Measurements from ENCODE around the gene FCHSD2.
"Not testable (repeated sequence)": the region's sequence is repeated elsewhere in the genome, so short reads cannot be mapped to it uniquely, and the experiment has no call there.

FCHSD2 gene

DNA sequence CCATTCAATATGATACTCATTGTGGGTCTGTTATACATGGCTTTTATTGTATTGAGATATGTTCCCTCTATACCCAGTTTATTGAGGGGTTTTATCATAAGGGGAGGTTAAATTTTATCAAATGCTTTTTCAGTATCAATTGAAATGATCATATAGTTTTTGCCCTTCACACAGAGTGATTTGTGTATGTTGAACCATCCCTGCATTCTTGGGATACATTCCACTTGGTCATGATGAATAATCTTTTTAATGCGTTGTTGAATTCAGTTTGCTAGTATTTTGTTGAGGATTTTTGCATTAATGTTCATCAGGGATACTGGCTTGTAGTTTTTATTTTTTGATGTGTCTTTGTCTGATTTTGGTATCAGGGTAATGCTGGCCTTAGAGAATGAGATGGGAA is 229.9 kb downstream of the FCHSD2 start:
- DNase-seq = no peak

DNA sequence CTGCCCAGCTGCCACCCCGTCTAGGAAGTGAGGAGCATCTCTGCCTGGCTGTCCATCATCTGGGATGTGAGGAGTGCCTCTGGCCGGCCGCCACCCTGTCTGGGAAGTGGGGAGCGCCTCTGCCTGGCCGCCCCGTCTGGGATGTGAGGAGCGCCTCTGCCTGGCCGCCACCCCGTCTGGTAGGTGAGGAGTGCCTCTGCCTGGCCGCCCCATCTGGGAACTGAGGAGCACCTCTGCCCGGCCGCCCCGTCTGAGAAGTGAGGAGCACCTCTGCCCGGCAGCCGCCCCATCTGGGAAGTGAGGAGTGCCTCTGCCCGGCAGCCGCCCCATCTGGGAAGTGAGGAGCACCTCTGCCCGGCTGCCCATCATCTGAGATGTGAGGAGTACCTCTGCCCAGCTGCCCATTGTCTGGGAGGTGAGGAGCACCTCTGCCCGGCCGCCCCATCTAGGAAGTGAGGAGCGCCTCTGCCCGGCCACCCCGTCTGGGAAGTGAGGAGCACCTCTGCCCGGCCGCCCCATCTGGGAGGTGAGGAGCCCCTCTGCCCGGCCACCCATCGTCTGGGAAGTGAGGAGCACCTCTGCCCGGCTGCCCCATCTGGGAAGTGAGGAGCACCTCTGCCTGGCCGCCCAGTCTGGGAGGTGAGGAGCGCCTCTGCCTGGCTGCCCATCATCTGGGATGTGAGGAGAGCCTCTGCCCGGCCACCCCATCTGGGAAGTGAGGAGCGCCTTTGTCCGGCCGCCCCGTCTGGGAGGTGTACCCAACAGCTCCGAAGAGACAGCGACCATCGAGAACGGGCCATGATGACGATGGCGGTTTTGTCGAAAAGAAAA is 232.3 kb downstream of the FCHSD2 start:
- not testable (repeated sequence) for DNase-seq

DNA sequence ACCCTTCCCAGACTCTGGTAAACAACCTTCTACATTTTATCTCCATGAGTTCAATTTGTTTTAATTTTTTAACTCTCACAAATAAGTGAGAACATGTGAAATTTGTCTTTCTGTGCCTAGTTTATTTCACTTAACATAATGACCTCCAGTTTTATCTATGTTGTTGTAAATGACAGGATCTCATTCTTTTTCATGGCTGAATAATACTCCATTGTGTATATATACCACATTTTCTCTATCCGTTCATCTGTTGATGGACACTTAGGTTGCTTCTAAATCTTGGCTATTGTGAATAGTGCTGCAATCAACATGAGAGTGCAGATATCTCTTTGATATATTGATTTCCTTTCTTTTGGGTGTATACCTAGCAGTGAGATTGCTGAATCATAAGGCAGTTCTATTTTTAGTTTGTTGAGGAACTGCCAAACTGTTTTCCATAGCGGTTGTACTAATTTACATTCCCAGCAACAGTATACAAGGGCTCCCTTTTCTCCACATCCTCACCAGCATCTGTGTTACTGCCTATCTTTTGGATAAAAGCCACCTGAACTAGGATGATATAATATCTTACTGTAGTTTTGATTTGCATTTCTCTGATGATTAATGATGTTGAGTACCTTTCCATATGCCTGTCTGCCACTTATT is 234.0 kb downstream of the FCHSD2 start:
- DNase-seq = no peak

DNA sequence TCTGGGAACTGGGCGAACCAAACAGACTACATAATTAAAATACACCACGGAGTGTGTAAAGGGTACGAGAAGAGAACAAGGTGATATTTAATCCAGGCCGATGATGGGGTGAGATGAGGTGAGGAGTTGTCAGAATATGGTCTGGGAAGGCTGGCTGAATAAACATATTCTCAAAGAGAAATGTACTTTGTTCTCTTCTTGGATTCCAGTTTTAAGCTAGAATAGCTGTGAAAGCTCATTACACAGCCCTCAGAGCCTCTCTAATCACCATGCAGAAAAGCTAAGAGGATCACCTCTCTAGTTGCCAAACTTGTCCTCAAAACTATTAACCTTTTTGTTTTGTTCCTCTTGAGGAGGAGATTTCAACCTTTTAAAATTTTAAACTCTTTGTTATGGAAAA is 238.1 kb downstream of the FCHSD2 start:
- DNase-seq = no peak

DNA sequence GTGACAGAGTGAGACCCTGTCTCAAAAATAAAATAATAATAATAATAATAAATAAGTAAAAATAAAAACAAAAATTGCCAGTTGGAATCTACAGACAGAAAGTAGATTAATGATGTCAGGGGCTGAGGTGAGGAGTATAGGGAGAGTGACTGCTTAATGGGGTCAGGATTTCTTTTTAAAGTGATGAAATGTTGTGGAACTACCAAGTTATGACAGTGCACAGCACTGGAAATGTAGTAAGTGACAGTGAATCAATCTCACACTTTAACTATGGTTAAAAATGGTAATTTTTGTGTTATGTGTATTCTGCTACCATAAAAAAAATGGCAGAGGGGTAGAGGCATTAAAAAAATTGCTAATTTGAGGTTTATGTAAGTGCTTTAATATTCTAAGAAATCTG is 240.7 kb downstream of the FCHSD2 start:
- no peak for DNase-seq

DNA sequence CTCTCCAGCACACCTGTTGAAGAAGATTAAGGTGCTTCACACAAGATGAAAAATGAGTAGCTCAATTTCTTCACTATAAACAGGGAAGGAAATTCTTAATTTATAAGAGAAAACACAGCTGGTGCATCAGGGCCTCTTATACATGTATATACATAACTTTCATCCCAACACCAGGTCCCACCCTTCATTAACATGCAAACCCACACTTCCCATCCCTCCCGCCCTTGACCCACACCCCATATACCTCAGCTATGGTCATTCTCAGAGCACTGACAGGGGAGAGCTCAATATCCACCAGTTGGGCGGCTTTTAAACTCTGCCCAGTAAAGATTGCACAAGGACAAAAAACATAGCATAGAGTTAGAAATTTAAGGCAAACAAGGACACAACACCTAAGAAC is 242.1 kb downstream of the FCHSD2 start:
- DNase-seq = no peak

DNA sequence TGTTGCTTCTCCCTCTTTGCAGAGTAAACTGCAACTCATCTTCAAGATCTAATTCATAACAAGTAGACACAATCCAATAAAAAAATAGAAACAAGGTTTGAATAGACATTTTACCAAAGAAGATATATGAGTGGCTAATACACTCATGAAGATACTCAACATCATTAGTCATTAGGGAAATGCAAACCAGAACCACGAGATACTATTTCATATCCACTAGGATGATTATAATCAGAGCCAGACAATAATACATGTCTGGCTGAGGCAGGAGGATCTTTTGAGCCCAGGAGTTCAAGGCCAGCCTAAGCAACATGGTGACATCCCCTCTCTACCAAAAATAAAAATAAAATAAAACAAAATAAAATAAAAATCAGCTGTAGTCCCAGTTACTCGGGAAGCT is 242.9 kb downstream of the FCHSD2 start:
- no peak for DNase-seq

DNA sequence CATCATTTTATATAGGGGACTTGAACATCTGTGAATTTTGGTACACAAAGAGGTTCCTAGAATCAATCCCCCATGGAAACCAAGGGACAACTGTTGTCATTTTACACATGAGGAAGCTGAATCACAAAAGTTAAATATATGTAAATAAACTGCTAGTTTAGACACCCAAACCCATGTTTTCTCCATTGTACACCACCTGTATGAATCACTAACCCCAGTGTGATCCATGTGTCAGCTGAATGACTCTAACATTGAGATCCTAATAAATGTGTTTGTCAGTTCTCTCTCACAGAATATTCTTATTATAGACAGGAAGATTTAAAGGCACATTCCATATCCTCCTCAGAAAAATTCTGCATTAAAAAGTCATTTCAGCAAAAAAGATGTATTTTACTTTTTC is 244.6 kb downstream of the FCHSD2 start:
- no peak for DNase-seq

DNA sequence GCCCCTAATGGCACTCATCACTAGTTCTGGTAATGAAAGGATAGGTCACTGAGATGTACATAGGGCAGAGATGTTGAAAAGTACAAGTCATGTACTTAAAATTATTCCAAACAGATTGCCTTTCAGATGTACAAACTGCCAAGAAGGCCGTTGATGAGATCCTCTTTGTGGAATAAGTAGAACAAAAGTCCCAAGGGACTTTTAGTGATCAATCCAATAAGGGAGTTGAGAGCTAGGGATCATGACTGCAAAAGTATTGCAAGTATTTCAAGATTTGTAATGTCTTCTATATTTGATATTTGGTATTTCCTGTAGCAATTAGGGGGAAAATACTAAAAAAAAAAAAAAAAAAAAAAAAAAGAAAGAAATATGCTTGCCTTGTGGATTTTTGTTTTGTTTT is 245.7 kb downstream of the FCHSD2 start:
- no peak for DNase-seq

DNA sequence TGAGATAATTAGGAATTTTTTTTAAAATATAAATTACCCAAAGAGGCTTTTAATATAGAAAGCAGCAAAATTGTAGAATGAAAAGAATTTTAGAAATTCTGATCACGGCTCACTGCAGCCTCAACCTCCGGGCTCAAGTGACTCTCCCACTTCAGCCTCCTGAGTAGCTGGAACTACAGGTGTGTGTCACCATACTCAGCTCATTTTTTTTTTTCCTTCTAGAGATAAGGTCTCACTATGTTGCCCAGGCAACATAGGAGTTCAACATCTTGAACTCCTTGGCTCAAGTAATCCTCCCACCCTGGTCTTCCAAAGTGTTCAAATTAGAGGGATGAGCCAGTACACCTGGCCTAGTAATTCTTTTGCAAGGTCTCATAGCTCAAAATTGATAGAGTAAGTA is 251.2 kb downstream of the FCHSD2 start:
- no peak for DNase-seq

DNA sequence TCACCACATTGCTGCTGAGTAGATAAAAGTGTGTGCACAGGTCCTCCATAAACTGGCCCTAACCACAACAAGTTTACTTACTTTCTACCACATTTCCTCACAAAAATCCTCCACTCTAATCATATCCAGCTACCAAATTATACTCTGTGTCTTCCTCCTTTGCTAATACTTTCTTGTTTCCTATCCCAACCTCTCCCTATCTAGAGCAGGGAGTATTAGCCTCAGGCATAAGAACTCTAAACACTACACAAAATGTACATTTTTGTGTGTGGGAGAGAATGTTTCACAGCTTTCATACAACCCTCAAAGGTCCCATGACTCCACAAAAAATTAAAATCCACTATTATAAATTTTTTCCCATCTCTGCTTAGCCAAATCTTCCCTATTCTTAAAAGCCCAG is 255.5 kb downstream of the FCHSD2 start:
- DNase-seq = no peak

DNA sequence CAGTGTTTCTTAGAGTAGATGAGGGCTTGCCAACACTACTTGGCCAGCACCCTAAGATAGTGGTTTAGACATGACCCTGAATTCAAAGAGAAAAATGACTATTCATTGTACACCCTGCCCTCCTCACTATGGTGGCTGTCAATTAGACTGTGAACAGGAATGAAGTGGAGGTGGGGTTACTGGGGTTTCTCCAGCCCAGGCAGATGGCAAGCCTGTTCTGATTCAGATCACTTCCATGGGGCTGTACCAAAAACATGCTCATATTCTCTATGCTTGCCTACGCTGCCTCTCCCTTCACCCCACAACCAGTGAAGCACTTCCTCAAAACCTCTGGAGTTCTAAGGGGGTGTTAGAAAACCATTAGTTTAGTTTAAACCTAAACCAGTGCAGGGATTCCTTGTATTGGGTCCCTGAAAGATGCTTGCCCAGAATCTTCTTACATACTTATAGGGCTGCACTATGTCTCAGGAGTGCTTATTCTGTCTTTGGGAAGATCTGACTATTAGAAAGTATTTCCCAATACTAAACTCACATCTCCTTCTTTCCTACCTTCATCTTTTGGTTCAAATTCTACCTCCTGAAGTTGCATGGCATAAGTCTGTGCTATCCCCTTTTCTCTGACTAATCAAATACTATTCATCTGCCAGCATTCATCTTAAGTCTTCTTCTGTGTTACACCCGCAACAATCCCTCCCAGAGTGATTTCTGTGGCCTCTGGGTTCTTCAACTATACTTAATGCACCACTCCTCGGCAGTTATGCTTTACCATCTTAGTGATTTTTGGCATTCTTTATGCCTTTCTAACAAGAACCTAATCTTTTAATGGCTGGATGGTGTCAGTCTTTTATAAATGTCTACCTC is 256.1 kb downstream of the FCHSD2 start:
- no peak for DNase-seq

DNA sequence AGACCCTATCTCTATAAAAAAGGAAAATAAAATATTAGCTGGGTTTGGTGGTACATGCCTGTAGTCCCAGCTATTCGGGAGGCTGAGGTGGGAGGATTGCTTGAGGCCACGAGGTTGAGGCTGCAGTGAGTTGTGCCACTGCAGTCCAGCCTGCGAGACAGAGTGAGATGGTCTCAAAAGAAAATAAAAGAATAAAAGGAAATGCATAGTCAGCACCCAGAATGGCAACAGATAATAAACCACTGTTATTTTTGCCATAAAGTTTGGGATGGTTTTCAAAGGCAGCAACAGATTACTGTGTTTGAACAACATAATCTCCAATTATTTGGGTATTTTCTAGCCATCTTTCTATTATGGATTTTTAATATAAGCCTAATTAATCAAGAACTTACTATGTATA is 266.0 kb downstream of the FCHSD2 start:
- DNase-seq = no peak

DNA sequence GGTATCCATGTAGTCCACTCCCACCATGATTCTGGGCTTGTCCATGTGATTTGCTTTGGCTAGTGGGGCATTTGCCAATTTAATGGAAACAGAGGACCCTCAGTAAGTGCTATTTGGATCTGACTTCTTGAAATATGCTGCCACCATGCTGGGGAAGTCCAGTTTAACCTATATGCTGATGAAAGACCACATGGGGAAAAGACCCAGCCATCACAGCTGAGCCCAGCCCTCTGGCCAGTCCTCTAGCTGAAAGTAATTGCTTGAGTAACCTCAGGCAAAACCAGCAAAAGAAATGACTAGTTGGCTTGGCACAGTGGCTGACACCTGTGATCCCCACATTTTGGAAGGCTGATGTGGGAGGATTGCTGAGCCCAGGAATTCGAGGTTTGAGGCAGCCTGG is 266.4 kb downstream of the FCHSD2 start:
- no peak for DNase-seq

DNA sequence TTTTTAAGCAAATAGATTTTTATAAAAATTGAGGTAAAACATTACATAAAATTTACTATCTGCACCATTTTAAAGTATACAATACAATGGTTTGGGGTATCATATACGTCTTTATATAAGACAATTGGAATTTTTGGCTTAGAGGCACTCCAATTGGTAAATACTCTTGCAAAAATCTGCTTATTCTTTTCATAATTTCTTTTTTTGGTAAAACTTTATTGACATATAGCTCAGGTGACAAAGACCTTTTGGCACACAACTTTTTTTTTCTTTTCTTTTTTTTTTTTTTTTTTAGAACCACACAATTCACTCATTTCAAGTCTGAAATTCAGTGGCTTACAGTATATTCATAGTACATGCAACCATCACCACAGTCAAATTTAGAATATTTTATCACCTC is 270.1 kb downstream of the FCHSD2 start:
- no peak for DNase-seq

DNA sequence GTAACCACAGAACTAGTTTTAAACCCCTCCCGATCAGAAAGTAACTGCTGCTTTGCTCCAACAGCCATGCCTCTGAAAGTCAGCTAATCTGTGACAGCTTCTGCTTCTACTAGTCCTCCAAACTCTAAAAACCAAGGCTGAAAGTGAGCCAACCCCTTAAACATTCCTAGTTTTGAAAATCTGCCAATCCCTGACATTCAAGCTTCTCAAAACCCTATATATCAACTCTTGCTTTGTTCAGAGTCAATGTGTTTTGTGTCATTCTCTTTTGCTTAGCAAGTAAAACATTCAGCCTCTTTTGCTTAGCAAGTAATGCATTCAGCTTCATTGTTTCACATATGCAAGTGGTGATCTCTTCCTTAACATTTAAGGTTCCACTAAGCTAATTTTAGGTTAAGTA is 271.0 kb downstream of the FCHSD2 start:
- DNase-seq = no peak

DNA sequence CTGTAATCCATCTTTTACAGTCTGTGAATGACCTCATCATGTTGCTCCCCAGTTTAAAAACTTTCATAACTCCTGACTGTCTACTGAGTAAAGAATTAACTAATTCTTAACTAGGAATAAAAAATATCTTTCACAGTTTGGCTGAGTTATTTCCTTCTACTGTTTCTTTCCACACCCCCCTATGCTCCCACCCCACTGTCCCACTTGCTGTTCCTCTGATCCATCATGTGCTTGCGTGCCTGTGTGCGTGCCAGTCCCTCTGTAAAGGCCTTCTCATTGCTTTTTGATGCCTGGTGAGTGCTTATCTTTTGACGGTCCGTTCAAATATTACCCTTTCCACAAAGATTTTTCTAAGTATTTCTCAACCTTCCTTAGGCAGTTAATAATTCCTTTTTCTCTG is 272.3 kb downstream of the FCHSD2 start:
- no peak for DNase-seq

DNA sequence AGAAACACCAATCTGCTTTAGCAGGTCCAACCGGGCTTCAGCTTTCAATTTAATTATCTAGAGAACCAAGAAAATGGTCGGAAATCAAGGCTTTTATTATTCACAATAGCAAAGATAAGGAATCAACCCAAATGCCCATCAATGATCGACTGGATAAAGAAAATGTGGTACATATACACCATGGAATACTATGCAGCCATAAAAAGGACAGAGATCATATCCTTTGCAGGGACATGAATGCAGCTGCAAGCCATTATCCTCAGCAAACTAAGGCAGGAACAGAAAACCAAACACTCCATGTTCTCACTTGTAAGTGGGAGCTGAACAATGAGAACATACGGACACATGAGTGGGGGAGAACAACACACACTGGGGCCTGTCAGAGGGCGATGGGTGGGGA is 274.1 kb downstream of the FCHSD2 start:
- no peak for DNase-seq

DNA sequence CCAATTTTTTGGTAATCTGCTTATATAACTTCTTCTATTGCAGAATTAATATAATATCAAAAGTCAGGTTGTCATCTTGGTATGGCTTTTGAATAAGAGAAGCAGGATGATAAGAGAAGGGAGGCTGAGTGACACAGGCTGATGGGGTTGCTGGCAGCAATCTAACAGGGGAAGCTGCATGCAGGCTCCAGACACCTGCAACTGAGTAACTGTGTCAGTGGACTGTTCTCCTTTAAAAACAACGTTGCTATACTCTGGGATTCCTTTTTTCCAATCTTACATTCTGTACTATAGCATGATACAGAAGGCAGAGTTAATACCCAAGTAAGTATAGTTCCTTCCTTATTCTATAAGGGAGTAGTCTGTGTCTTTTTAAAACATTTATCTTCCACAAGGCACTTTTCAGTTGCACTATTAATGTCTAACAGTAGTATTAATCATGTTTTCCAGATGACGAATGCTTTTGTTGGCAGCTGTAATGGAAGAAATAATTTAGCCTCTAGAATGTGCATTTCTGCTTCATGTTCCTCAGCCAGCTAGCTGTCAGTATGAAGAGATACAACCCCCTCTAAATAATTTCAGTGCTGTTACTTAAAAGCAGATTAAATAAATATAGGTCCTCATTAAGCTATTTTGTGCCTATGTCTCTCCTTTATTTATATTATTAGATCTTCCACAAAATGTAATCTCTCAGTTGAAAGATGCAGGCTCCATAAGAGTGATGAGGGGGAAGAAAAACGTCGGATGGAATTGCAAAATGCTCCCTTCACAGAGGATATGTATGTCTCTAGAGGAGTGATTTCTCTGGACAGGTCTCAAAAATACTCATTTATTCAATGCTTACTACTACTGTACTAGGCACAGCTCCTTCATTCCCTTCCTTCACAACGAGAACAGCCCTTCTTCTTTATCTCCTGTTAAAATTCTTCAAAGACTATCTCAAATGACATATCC is 277.1 kb downstream of the FCHSD2 start:
- no peak for DNase-seq

DNA sequence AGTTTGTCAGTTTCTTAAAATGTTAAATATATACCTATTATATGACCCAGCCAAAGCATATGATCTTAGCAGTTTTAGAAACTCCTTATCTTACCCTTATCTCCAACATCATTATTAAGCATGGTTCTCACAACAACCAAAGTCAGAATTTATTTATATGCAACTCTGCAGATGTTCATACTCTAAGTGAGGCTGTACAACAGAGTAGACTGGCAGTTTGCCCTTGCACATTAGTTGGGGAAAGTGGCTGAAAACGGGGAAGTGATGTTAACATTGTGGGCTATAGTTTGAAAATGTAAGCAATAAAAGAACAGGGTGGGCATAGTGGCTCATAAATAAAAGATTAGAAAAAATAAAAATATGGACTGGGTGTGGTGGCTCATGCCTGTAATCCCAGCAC is 278.2 kb downstream of the FCHSD2 start:
- no peak for DNase-seq

DNA sequence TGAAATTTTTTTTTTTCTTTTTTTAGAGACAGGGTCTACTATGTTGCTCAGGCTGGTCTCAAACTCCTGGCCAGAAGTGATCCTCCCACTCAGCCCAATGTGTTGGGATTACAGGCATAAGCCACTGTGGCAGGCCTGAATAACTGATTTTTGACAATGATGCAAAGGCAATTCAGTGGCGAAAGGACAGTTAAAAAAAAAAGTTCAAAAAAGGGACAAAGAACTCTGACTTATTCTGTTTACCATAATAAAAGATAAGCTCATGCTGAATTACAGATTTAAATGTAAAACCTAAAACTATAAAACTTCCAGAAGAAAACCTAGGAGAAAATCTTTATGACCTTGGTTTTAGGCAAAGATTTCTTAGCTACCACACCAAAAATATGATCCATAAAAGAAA is 279.0 kb downstream of the FCHSD2 start:
- DNase-seq = no peak

DNA sequence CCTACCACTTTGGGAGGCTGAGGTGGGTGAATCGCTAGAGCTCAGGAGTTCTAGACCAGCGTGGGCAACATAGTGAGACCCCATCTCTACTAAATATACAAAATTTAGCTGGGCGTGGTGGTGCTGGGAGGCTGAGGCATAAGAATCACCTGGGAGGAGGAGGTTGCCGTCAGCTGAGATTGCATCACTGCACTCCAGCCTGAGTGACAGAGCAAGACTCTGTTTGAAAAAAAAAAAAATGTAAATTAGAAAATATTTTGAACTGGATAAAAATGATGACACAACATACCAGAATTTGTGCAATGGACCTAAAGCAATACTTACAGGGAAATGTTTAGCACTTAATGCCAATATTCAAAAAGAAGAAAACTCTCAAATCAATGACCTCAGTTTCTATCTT is 281.5 kb downstream of the FCHSD2 start:
- no peak for DNase-seq

DNA sequence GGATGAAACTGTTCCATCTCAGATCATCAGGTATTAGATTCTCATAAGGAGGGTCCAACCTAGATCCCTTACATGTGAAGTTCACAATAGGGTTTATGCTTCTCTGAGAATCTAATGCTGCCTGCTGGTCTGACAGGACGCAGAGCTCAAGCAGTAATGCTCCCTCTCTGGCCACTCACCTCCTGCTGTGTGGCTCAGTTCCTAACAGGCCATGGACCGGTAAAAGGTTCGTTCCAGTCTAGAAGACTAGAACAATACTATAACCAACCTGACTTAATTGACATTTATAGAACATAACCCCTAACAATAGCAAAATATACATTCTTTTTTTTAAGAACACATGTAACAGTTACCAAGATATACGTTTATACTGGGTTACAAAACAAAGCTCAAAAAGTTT is 282.1 kb downstream of the FCHSD2 start:
- no peak for DNase-seq

Data from islet precursor cell (in vitro differentiated cells).